SKM-1 treated with dmso at 0.1 percent for 144 hours (cell line): ENCODE measurements around the gene CTDSP2.
A peak's percentile ranks its signal among the peaks of the same experiment; 100 is the strongest.
"Not testable (repeated sequence)": the region's sequence is repeated elsewhere in the genome, so short reads cannot be mapped to it uniquely, and the experiment has no call there.

Source experiments
- DNase-seq: peaks from one replicate; lab custom pipeline; 2025; ENCODE audit not compliant: unreplicated experiment; lab: John Stamatoyannopoulos, UW

The CTDSP2 gene

GRCh38 chr12:57783861-57784260 is 62.7 kb downstream of the CTDSP2 start:
- DNase-seq = no peak

- no peak for DNase-seq
Observed at GRCh38 chr12:57783466-57783801, 63.1 kb downstream of the CTDSP2 start.

- peak; percentile 42 for DNase-seq
Observed at GRCh38 chr12:57782608-57783465, 63.7 kb downstream of the CTDSP2 start, which contains the start of gene TSFM. TSS of gene TSFM (plus strand) at chr12:57782787. CDS start at chr12:57782802, 15 bp downstream.

- DNase-seq = no peak
Observed at GRCh38 chr12:57782243-57782607, 64.3 kb downstream of the CTDSP2 start.

- DNase-seq = no peak
Observed at GRCh38 chr12:57781801-57782200, 64.7 kb downstream of the CTDSP2 start.

- peak; percentile 49 for DNase-seq
Observed at GRCh38 chr12:57781244-57781643, 65.3 kb downstream of the CTDSP2 start.

- DNase-seq = no peak
Observed at GRCh38 chr12:57780284-57780897, 66.1 kb downstream of the CTDSP2 start.

- no peak for DNase-seq
Observed at GRCh38 chr12:57779736-57780135, 66.8 kb downstream of the CTDSP2 start.

- no peak for DNase-seq
Observed at GRCh38 chr12:57777911-57778310, 68.6 kb downstream of the CTDSP2 start.

- DNase-seq = no peak
Observed at GRCh38 chr12:57777367-57777766, 69.2 kb downstream of the CTDSP2 start.

- no peak for DNase-seq
Observed at GRCh38 chr12:57776247-57776587, 70.3 kb downstream of the CTDSP2 start.

GRCh38 chr12:57775563-57776246 is 70.8 kb downstream of the CTDSP2 start:
- peak; percentile 36 for DNase-seq

- no peak for DNase-seq
Observed at GRCh38 chr12:57775044-57775443, 71.5 kb downstream of the CTDSP2 start.

- not testable (repeated sequence) for DNase-seq
Observed at GRCh38 chr12:57774634-57775033, 71.9 kb downstream of the CTDSP2 start.

- DNase-seq = no peak
Observed at GRCh38 chr12:57772429-57773322, 73.9 kb downstream of the CTDSP2 start, which contains the start of gene EEF1AKMT3. TSS of gene EEF1AKMT3 (plus strand) at chr12:57772614. CDS start at chr12:57772725, 111 bp downstream.

- peak; percentile 78 for DNase-seq
Observed at GRCh38 chr12:57771873-57772428, 74.6 kb downstream of the CTDSP2 start, which contains the start of gene METTL1. TSS of gene METTL1 (minus strand) at chr12:57772105. CDS start at chr12:57772083, 22 bp downstream.

GRCh38 chr12:57771236-57771872 is 75.2 kb downstream of the CTDSP2 start:
- peak; percentile 65 for DNase-seq

GRCh38 chr12:57770734-57771133 is 75.8 kb downstream of the CTDSP2 start:
- DNase-seq = no peak
